Adrenal gland (tissue), 12 donors: ENCODE measurements around the gene CENPF. TPM values are rescaled to one million over a fixed set of nuclear protein-coding genes. Genes with fewer than 3 reads are reported as not detected.

Source experiments
- DNase-seq, 7 donors: peaks; one replicate each; pipeline ENCODE4 v3.0.0-alpha.2; 2019 to 2020
- H3K27ac ChIP-seq, 5 donors: fragments of 200-600 bp; sonication (generic) in 4 of 5; 1 replicate in 3 of 5; 2 replicates in 2 of 5; pipeline versions ENCODE4 v1.5.1 to v1.8.0; 2016 to 2020; ENCODE audit warnings: mild to moderate bottlenecking in 1 of 5
- H3K27me3 ChIP-seq: fragments of 200-600 bp; 2 replicates; pipeline ENCODE4 v1.8.0; 2021
- H3K36me3 ChIP-seq, 2 donors: fragments of 200-600 bp; replicated peaks in 1 of 2; 1 replicate in 1 of 2; 2 replicates in 1 of 2; pipeline versions ENCODE4 v1.5.1 to v1.8.0; 2018 to 2022
- H3K4me1 ChIP-seq, 2 donors: fragments of 200-600 bp; replicated peaks in 1 of 2; 1 replicate in 1 of 2; 2 replicates in 1 of 2; pipeline versions ENCODE4 v1.5.1 to v1.8.0; 2018 to 2021
- H3K4me3 ChIP-seq, 4 donors: fragments of 200-600 bp; sonication (generic) in 3 of 4; one replicate each; pipeline ENCODE4 v1.5.1; 2016 to 2018
- H3K9me3 ChIP-seq, 3 donors: fragments of 200-600 bp; sonication (generic) in 1 of 3; replicated peaks in 1 of 3; 1 replicate in 2 of 3; 2 replicates in 1 of 3; pipeline versions ENCODE4 v1.5.1 to v1.8.0; 2016 to 2021
- CTCF ChIP-seq, 6 experiments: fragments of 450-650 bp in 4 of 6; fragments of 200-600 bp in 2 of 6; sonication (generic) in 1 of 6; IDR thresholded peaks; 1 replicate in 5 of 6; 2 replicates in 1 of 6; pipeline versions ENCODE4 v1.5.1 to v1.8.0; 2016 to 2021; ENCODE audit warnings: antibody characterized with exemption in 6 of 6, mild to moderate bottlenecking in 2 of 6, moderate library complexity in 1 of 6
- POLR2A ChIP-seq, 2 donors: fragments of 450-650 bp; IDR thresholded peaks; one replicate each; pipeline ENCODE4 v1.6.1; 2017; ENCODE audit warnings: antibody characterized with exemption in 2 of 2, mild to moderate bottlenecking in 2 of 2, moderate library complexity in 1 of 2
- WGBS, 4 donors: extraction: QIAGEN DNeasy Blood & Tissue Kit in 2 of 4; methylation state at CpG; one replicate each; pipeline versions ENCODE4 v1.1.5 to v1.1.7; 2013 to 2017; 5-methylcytosine and 5-hydroxymethylcytosine counted together
- intact Hi-C, 2 donors: fragments of 100-400 bp; cut with DNase I; formaldehyde crosslinking; loops; one replicate each; pipeline versions ENCODE4 v1.14.1 to v1.15.0; 2022 to 2023
- polyA plus RNA-seq, 3 donors: library from polyadenylated mRNA; stranded (reverse); fragments of 200-250 nt in 2 of 3; fragments of 350-450 nt in 1 of 3; fragmentation: Illumina TruSeq in 1 of 3; extraction: RNeasy Lipid Tissue Mini Kit (QIAGEN cat#74804) in 1 of 3; gene quantifications; one replicate each; pipeline ENCODE4 v1.2.3, GENCODE V29; 2013 to 2014
- total RNA-seq, 9 donors: library from RNA; depleted of rRNA in 4 of 9; stranded (reverse); fragments of >200 nt in 4 of 9; fragments of 120-200 nt in 1 of 9; fragmentation: NEBNext Ultra II Directional in 1 of 9; extraction: Animal tissue kit (Norgen Biotek cat#: 25700) in 1 of 9; gene quantifications; one replicate each; pipeline versions ENCODE4 v1.1.0 to v1.2.4, GENCODE V29; 2013 to 2023
- donor health status: healthy with polysubstance abuse.
- donor health status: Bipolar disorder and iron deficiency.
- donor health status: DM: yes; HTN: yes; CAD: no.
- donor health status: DM: no; HTN: no; CAD: no.
- donor health status: DM: no; HTN: no; CAD: no.
- donor health status: DM: yes; HTN: yes; CAD: no.

CENPF gene
- total and polyA plus RNA-seq, 12 donors, result 0.48 to 36.2 (median 2.9) TPM

DNA sequence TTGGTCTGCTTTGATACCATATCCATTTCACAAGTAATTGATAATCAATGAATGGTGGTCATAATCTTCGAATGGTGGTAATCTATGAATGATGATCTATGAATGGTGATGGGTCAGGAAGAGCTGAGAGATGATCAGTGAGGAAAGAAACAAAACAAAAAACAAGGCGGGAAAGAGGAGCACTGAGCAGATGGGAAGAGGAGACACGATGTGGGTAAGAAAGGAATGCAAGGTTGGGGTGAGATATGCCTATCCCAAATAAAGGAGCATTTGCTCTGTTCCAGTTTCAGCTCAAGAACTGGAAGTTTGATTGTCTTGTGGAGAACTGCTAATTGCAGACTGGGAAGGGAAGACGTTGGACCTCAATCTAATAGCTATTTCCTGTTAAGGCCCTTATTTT lies 73.8 kb downstream of the CENPF start:
- DNase-seq, result no peak
- Histone ChIP-seq H3K27ac (no peak overlapping the region), H3K4me1 (no peaks in the 10 kb centered on the region), H3K9me3 (no peaks in the 10 kb centered on the region), H3K36me3 (no peaks in the 10 kb centered on the region), H3K4me3 (no peak overlapping the region), H3K27me3 (no peaks in the 10 kb centered on the region)
- 84 to 93% (median 87%) methylated on average over 4 of the region's 4 CpGs for WGBS, 4 donors
- TF ChIP-seq POLR2A (IDR thresholded peaks at IDR 0.05) (no peak), CTCF (IDR thresholded peaks at IDR 0.05) (no peak)
- intact Hi-C loops, result no loop called here

GRCh38 chr1:214677945-214678344 lies 75.0 kb downstream of the CENPF start:
- Histone ChIP-seq H3K9me3 (no peaks in the 10 kb centered on the region), H3K27me3 (no peaks in the 10 kb centered on the region), H3K36me3 (no peaks in the 10 kb centered on the region), H3K4me3 (no peak overlapping the region), H3K27ac (no peak overlapping the region), H3K4me1 (no peaks in the 10 kb centered on the region)
- 90 to 100% (median 96%) methylated on average over 2 of the region's 2 CpGs for WGBS, 4 donors
- no peak for DNase-seq
- intact Hi-C loops, result no loop called here
- TF ChIP-seq POLR2A (IDR thresholded peaks at IDR 0.05), result no peak
- no peak for TF ChIP-seq CTCF (IDR thresholded peaks at IDR 0.05)

DNA sequence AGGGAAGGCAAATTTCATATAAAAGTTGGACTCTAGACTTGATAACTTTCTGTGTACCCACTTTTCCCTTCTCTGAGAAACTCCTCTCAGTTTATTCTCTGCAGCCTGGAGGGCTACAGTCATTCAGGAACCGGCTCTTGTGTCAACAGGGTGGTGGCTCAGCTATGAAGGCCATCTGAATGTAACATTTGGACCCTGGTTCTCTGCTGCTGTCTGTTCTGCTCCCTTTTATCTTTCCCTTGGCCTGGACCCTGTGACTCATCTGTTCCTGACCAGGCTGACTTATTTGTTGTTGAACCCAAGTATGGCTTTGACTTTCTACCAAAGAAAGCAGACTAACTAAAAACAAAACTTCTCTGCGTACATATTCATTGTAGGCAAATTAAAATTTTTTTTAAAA lies 75.4 kb downstream of the CENPF start:
- Histone ChIP-seq H3K4me1 (no peaks in the 10 kb centered on the region), H3K27me3 (no peaks in the 10 kb centered on the region), H3K4me3 (no peak overlapping the region), H3K27ac (no peak overlapping the region), H3K36me3 (no peaks in the 10 kb centered on the region), H3K9me3 (no peaks in the 10 kb centered on the region)
- intact Hi-C loops, result no loop called here
- no peak for DNase-seq
- no peak for TF ChIP-seq POLR2A (IDR thresholded peaks at IDR 0.05)
- 58 to 82% (median 70%) methylated on average over 2 of the region's 2 CpGs for WGBS, 4 donors

GRCh38 chr1:214683621-214684020 lies 80.6 kb downstream of the CENPF start:
- no peaks in the 10 kb centered on the region for H3K9me3 ChIP-seq
- WGBS, 4 donors, result 80 to 87% (median 83%) methylated on average over 2 to 3 of the region's 3 CpGs
- H3K4me3 ChIP-seq, result no peak overlapping the region
- H3K27ac ChIP-seq, result no peak overlapping the region
- TF ChIP-seq CTCF (IDR thresholded peaks at IDR 0.05), result no peak
- TF ChIP-seq POLR2A (IDR thresholded peaks at IDR 0.05), result no peak
- H3K36me3 ChIP-seq, result no peaks in the 10 kb centered on the region
- no peak for DNase-seq
- H3K27me3 ChIP-seq, result no peaks in the 10 kb centered on the region
- H3K4me1 ChIP-seq, result no peaks in the 10 kb centered on the region
- intact Hi-C loops, result no loop called here

DNA sequence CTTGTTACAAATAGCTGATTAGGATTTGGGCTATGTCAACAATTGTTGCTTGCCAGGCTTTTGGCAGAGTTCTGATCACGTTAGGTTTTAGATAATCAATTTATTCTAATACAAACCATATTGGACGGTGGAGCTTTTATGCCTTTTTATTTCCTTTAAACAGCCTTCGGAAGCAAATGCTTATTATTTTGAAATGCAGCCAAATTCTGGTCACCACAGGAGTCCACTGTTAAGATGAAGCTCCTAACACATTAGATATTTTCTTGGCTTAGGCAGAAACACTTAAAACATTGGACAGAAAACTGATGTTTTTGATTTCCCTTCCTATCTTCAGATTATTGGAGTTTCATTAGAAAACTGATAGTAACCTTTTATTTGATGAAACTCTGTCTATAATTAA lies 82.9 kb downstream of the CENPF start:
- H3K36me3 ChIP-seq, result no peaks in the 10 kb centered on the region
- no peak for DNase-seq
- 29 to 39% (median 33%) methylated on average over 3 of the region's 3 CpGs for WGBS, 4 donors
- TF ChIP-seq CTCF (IDR thresholded peaks at IDR 0.05), result no peak
- no peak for TF ChIP-seq POLR2A (IDR thresholded peaks at IDR 0.05)
- H3K27me3 ChIP-seq, result no peaks in the 10 kb centered on the region
- no peaks in the 10 kb centered on the region for H3K9me3 ChIP-seq
- no peak overlapping the region for H3K27ac ChIP-seq
- H3K4me3 ChIP-seq, result no peak overlapping the region
- H3K4me1 ChIP-seq, result no peaks in the 10 kb centered on the region
- intact Hi-C loops, result no loop called here
